NCI-H2029 treated with DMSO at 0.1 percent for 48 hours (cell line): ENCODE measurements around the gene OR5B21.
A peak's percentile ranks its signal among the peaks of the same experiment; 100 is the strongest.

Source experiments
- DNase-seq: peaks from one replicate; lab custom pipeline; 2025; lab: John Stamatoyannopoulos, UW

The OR5B21 gene

DNA sequence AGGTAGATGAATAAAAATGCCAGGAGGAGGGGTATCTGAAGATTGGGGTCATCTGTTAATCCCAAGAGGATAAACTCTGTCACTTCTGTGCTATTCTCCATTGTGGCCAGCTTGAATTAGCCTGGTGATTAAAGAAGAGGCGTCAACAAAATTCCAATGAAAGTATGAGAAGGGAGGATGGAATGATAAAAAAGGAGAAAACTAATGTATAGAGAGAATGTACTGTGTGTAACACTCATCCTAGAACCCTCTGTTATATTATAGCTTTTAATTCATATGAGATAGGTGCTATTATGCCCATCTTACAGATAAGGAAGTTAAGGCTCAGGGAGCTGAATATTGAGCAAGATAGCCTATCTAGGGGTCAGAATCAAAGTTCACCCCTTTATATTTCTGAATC is at the start of gene OR5B21:
OR5B21 (minus strand) TSS at position 101 of the 400 bp plus-strand sequence; CDS start at position 101, 0 bp downstream.
- no peak for DNase-seq

GRCh38 chr11:58549644-58550043 is 41.7 kb upstream of the OR5B21 start:
- no peak for DNase-seq

DNA sequence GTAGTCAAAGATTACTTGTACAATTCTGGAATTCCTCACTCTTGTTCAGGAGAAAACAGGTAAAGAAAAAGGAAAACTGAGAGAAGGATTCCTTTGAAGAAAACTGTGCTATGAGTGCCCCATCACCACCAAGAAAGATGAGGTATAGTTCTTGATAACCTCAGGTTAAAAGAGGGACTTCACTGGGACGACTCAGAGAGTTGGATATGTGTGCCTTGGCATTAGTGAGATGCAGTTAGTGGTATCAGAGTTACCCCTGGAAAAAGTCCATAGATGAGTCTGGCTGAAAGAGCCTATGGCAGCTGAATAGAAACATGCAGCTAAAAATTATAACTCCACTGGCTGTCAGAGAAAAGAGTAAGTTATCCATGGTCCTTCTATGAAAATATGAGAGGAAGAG is 38.9 kb upstream of the OR5B21 start:
- DNase-seq, result no peak

DNA sequence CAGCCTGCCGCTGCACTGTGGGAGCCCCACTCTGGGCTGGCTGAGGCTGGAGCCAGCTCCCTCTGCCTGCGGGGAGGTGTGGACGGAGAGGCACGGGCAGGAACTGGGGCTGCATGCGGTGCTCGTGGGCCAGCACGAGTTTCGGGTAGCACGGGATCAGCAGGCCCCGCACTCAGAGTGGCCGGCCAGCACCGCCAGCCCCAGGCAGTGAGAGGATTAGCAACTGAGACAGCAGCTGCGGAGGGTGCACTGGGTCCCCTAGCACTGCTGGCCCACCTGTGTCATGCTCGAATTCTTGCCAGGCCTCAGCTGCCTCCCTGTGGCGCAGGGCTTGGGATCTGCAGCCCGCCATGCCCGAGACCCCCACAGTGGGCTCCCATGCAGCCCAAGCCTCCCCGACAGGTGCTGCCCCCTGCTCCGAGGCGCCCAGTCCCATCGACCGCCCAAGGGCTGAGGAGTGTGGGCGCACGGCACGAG is 24.0 kb upstream of the OR5B21 start:
- DNase-seq, result no peak

GRCh38 chr11:58530236-58530635 is 22.3 kb upstream of the OR5B21 start:
- DNase-seq, result no peak

DNA sequence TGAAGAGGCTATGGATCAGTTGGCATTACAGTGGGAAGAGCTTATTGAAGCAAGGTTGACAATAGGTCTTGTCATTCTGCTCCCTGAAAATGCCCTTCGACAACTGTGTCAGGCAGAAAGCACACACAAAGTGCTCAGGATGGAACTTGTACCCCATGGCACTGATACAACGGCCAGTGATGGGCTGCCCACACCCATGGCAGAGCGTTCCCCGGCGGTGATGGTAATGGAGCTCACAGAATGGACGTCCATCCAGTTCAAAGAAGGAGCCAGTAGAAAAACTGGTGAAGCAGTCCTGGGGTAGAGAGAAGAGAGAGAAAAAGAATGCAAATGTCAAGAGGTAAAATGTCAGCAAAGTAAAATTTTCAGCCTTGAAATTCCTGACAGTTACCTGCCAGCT is 19.5 kb upstream of the OR5B21 start:
- DNase-seq, result no peak

GRCh38 chr11:58526721-58527120 is 18.8 kb upstream of the OR5B21 start:
- DNase-seq, result no peak

- DNase-seq, result no peak
Observed at GRCh38 chr11:58525037-58525614, 17.2 kb upstream of the OR5B21 start.

GRCh38 chr11:58524232-58525036 is 16.5 kb upstream of the OR5B21 start:
- peak; percentile 66 for DNase-seq

- DNase-seq, result no peak
Observed at GRCh38 chr11:58513747-58514367, 6.0 kb upstream of the OR5B21 start.

DNA sequence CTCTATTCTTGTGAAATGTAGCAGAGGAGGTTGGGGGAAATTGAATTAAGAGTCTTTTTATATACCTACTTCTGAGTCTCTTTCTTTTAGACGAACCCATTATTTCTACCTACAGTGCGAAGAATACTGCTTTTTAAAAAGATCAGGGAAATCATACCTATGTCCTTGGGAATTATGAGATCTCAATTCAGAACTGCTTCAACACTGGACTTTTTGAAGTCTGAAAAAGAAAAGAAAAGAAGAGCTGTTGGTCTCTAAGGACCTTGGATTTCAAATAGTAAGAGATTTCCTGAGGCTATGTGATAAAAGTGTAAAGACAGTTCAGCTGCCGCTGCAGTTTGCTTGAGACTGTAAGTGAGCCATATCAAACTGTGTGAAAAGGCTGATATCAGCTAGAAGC is 3.7 kb upstream of the OR5B21 start:
- no peak for DNase-seq

DNA sequence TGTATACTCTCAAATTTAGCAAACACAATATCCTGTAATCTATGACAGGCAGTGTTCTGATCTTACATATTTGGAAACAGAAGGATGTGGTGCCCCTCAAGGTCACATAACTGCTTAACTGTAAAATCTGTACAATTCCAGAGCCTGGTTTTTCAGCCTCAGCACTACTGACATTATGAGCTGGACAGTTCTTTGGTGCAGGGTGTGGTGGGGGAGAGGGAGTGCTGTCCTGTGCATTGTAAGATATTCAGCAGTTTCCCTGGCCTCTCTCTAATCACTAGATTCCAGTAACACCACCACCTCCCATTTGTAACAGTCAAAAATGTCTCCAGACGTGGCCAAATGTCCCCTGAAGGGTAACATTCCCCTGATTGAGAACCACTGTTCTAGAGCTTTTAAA is 1.8 kb upstream of the OR5B21 start:
- no peak for DNase-seq

DNA sequence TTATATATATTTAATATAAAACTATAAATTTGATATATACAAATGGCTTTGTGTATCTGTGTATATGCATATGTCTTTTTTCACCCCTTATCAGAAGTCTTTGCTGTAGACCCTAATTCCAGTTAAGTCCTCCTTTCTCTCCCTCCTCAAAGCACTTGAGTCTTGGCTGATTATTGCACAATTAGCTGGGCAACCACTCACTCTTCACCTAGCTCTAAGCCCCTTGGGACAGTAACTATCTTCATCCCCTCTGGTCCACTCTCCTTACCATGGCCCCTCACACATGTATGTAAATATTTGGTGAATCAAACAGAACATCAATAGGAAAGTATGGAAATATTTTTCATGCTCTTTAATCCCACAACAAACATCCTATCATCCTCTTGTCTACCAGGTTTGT is 909 bp upstream of the OR5B21 start:
- no peak for DNase-seq

GRCh38 chr11:58507355-58507754 is 550 bp downstream of the OR5B21 start:
- DNase-seq, result no peak

GRCh38 chr11:58506935-58507334 is 970 bp downstream of the OR5B21 start:
- DNase-seq, result no peak

GRCh38 chr11:58505849-58506248 is 2.1 kb downstream of the OR5B21 start:
- DNase-seq, result no peak

DNA sequence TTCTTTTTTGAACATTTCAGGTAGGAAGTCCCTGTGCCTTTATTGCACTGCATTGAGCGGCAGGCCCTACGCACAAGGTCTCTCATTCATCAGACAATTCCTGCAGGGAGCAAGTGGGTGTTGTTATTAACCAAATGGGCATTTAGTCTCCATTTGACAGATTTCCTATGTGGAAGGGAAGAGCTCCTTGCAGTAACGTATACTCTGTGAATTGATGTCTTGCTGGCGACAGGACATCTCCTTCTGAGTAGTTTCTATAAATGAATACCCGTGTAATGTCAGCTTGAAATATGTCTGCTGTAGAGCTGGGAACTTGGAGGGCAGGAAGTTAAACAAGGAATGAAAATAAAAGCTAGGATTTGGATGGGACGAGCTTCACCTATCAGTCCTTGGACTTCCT is 3.7 kb downstream of the OR5B21 start:
- no peak for DNase-seq

DNA sequence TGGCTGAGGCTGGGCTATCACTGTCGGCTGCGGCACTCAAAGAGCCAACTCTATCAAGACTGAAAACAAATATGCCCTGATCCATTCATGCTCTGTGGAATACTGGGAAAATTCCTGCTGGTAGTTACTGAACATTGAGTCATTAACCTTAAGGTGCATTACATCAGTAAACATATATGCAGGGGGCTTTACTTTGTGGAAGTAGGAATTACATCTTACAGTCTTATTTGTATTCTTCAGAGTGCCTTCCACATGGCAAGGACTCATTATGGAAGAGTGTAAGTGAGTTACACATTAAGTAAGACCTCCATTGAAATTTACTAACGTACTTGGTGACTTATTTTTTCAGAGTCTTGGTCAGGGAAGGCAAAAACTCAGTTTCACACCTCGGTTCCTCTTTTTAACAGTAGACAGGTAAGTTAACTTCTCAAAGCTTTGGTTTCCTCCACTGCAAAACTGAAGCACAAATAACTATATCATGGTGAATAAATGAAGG is 4.5 kb downstream of the OR5B21 start:
- no peak for DNase-seq

GRCh38 chr11:58502004-58502403 is 5.9 kb downstream of the OR5B21 start:
- no peak for DNase-seq

GRCh38 chr11:58498464-58498863 is 9.4 kb downstream of the OR5B21 start:
- DNase-seq, result no peak

- DNase-seq, result no peak
Observed at GRCh38 chr11:58497951-58498350, 10.0 kb downstream of the OR5B21 start.

GRCh38 chr11:58495906-58496305 is 12.0 kb downstream of the OR5B21 start:
- no peak for DNase-seq

DNA sequence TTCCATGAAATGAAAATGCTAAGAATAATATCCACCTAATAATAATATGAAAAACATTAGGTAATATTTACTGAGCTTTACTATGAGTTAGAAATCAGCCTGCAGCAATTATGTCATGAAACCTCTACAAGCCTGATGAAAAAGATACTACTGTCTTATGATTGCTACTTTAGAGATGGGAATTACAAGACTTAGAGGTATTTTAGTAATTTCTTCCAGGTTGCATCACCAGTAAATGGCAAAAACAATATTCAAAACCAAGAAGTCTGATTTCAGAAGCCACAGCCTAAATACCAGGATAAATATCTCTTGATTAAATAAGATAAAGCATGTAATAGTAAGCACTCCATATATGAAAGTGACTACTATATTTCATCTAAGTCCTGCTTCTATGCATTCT is 13.8 kb downstream of the OR5B21 start:
- DNase-seq, result no peak
